LNCaP clone FGC (cell line): ENCODE measurements around the gene OGFOD3.

Source experiments
- DNase-seq: peaks from one replicate; pipeline ENCODE4 v3.0.0-alpha.2; 2011; ENCODE audit warnings: low read depth
- H3K4me3 ChIP-seq: 2 replicates; pipeline ENCODE4 v1.5.1; 2011; ENCODE audit warnings: mild to moderate bottlenecking, low read depth, low read length, control low read depth
- TF ChIP-seq, protein P1 (sequence below): IDR thresholded peaks from 2 replicates; pipeline ENCODE4 v1.5.1; 2012; ENCODE audit warnings: mild to moderate bottlenecking; ENCODE audit not compliant: control insufficient read depth, insufficient read depth; ENCODE audit errors: extremely low read depth

The OGFOD3 gene

DNA sequence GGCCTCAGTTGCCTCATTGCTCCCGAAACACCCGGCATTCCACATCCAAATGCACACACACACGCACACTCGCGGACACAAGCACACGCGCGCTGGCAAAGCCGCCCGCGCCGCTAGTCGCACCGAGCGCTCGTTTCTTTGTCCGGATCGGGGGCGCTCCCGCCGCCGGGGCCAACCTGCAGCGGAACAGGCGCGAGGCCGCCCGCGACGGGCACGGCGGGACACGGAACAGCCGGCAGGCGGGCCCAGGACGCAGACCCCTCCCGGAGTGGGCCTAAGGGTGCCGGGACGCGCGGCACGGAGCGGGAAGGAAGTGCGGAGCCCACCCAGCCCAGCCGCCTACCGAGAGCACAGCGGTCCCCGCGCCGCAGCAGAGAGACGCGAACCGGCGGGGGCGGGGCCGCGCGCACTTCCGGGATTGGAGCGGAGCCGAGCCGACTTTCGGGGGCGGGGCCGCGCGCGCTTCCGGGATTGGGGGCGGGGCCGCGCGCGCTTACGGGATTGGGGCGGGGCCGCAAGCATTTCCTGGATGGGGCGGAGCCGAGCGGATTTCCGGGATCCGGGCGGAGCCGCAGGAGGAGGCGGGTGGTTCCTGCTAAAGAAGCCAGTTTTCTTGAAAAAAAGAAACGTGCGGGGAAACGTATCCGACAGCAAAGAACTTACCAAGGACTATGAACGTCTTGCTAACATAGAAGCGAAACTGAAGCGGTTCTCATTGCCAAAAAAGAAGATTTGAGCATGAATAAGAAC, 32.1 kb upstream of the OGFOD3 start, which contains the start of gene CYBC1:
CYBC1 (minus strand) TSS at position 396 of the 750 bp plus-strand sequence. CDS start 1,498 bp downstream, outside the sequence.
- DNase-seq: peak; percentile 32
- TF ChIP-seq, protein P1, sequence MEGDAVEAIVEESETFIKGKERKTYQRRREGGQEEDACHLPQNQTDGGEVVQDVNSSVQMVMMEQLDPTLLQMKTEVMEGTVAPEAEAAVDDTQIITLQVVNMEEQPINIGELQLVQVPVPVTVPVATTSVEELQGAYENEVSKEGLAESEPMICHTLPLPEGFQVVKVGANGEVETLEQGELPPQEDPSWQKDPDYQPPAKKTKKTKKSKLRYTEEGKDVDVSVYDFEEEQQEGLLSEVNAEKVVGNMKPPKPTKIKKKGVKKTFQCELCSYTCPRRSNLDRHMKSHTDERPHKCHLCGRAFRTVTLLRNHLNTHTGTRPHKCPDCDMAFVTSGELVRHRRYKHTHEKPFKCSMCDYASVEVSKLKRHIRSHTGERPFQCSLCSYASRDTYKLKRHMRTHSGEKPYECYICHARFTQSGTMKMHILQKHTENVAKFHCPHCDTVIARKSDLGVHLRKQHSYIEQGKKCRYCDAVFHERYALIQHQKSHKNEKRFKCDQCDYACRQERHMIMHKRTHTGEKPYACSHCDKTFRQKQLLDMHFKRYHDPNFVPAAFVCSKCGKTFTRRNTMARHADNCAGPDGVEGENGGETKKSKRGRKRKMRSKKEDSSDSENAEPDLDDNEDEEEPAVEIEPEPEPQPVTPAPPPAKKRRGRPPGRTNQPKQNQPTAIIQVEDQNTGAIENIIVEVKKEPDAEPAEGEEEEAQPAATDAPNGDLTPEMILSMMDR: no peak
- peak within 1 kb of the TSS; percentile 87 for H3K4me3 ChIP-seq

DNA sequence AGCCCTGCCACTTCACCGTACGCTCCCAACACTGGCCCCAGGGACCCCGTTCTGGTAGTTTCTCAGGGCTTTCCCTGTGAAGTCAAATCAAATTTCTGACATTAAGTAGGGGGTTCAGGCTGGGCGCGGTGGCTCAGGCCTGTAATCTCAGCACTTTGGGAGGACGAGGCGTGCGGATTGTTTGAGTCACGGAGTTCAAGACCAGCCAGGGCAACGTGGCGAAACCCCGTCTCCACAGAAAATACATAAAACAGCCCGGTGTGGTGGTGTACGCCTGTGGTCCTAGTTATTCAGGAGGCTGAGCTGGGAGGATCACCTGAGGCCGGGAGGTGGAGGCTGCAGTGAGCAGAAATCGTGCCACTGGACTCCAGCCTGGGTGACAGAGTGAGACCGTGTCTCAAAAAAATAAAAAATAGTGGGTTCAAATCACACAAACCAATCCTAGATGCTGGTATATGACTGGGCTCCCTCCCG, 31.5 kb upstream of the OGFOD3 start:
- peak overlapping the region; percentile 87 for H3K4me3 ChIP-seq
- TF ChIP-seq, protein P1: no peak
- DNase-seq: no peak

- DNase-seq: no peak
- TF ChIP-seq, protein P1: no peak
Measured at GRCh38 chr17:82449131-82449882, 30.9 kb upstream of the OGFOD3 start.

GRCh38 chr17:82447876-82448275, 29.5 kb upstream of the OGFOD3 start:
- TF ChIP-seq, protein P1: no peak
- H3K4me3 ChIP-seq: no peak overlapping the region
- DNase-seq: no peak

More at GRCh38 chr17:82449131-82449882, 30.9 kb upstream of the OGFOD3 start:
- H3K4me3 ChIP-seq: peak overlapping the region; percentile 87

DNA sequence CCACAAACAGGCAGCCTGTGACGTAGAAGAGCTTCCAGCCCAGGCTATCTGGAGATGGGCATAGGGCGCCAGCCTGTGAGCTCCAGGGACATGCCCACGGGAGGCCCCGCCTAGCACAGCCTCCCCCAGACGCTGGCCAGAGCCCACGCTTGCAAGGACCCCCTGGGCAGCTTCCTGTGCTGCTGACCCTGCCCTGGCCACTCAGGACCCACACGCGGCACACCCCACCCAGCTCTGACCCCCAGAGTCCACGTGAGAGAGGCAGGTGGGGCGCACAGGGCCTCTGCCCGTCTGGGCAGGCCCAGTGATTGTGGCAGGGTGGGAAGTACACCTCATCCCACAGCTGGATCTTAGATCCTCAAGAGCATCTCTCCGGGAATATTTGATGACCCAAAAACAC, 28.3 kb upstream of the OGFOD3 start:
- DNase-seq: no peak
- H3K4me3 ChIP-seq: no peak overlapping the region
- TF ChIP-seq, protein P1: no peak

GRCh38 chr17:82446124-82446523, 27.7 kb upstream of the OGFOD3 start:
- H3K4me3 ChIP-seq: no peak overlapping the region
- TF ChIP-seq, protein P1: no peak
- DNase-seq: no peak

GRCh38 chr17:82445542-82445941, 27.2 kb upstream of the OGFOD3 start:
- H3K4me3 ChIP-seq: no peak overlapping the region
- TF ChIP-seq, protein P1: no peak
- no peak for DNase-seq
